Liver (tissue), 9 donors: ENCODE results near the gene DNAJC19. TPM values are rescaled to one million over a fixed set of nuclear protein-coding genes. Genes with fewer than 3 reads are reported as not detected.

Experiments
- DNase-seq: peaks from one replicate; pipeline ENCODE4 v3.0.0-alpha.2; 2017; ENCODE audit warnings: low spot score
- H3K27ac ChIP-seq, 2 donors: one replicate each; pipeline ENCODE4 v1.7.0; 2013; ENCODE audit warnings: inconsistent platforms in 2 of 2, low read length in 2 of 2, control low read depth in 1 of 2, low read depth in 1 of 2, mild to moderate bottlenecking in 1 of 2
- H3K27me3 ChIP-seq, 4 donors: one replicate each; pipeline versions ENCODE4 v1.6.1 to v1.7.0; 2013; ENCODE audit warnings: low read length in 3 of 4, inconsistent platforms in 1 of 4, mild to moderate bottlenecking in 1 of 4, moderate library complexity in 1 of 4; ENCODE audit not compliant: control insufficient read depth in 4 of 4, insufficient read depth in 4 of 4
- H3K36me3 ChIP-seq, 4 donors: one replicate each; pipeline versions ENCODE4 v1.6.1 to v1.7.0; 2013; ENCODE audit warnings: low read length in 3 of 4, mild to moderate bottlenecking in 3 of 4, low read depth in 1 of 4, moderate library complexity in 1 of 4; ENCODE audit not compliant: control insufficient read depth in 4 of 4, insufficient read depth in 3 of 4
- H3K4me1 ChIP-seq, 4 donors: one replicate each; pipeline versions ENCODE4 v1.6.1 to v1.7.0; 2013; ENCODE audit warnings: low read length in 3 of 4, mild to moderate bottlenecking in 3 of 4, moderate library complexity in 1 of 4; ENCODE audit not compliant: control insufficient read depth in 4 of 4, insufficient read depth in 4 of 4
- H3K4me3 ChIP-seq, 3 donors: one replicate each; pipeline versions ENCODE4 v1.6.1 to v1.7.0; 2013; ENCODE audit warnings: low read length in 3 of 3, control low read depth in 1 of 3, low read depth in 1 of 3, mild to moderate bottlenecking in 1 of 3
- H3K9ac ChIP-seq, 2 donors: one replicate each; pipeline ENCODE4 v1.7.0; 2013; ENCODE audit warnings: low read length in 2 of 2, mild to moderate bottlenecking in 2 of 2, moderate library complexity in 2 of 2, control low read depth in 1 of 2, low read depth in 1 of 2
- H3K9me3 ChIP-seq, 4 donors: one replicate each; pipeline versions ENCODE4 v1.6.1 to v1.7.0; 2013; ENCODE audit warnings: low read length in 3 of 4; ENCODE audit not compliant: control insufficient read depth in 4 of 4
- FOXA1 ChIP-seq: IDR thresholded peaks from 2 replicates; pipeline ENCODE4 v1.6.1; 2016; ENCODE audit warnings: antibody characterized with exemption
- GABPA ChIP-seq, 2 donors: IDR thresholded peaks in 1 of 2; conservative IDR thresholded peaks in 1 of 2; 2 replicates each; pipeline ENCODE4 v1.6.1; 2016; ENCODE audit warnings: antibody characterized with exemption in 2 of 2, mild to moderate bottlenecking in 1 of 2, moderate library complexity in 1 of 2
- HNF4A ChIP-seq, 2 donors: conservative IDR thresholded peaks; 2 replicates each; pipeline ENCODE4 v1.6.1; 2016; ENCODE audit warnings: antibody characterized with exemption in 2 of 2, mild to moderate bottlenecking in 2 of 2
- JUND ChIP-seq, 2 donors: IDR thresholded peaks; 2 replicates each; pipeline ENCODE4 v1.6.1; 2016; ENCODE audit warnings: antibody characterized with exemption in 2 of 2
- MAX ChIP-seq: IDR thresholded peaks from 2 replicates; pipeline ENCODE4 v1.6.1; 2016; ENCODE audit warnings: antibody characterized with exemption
- REST ChIP-seq: IDR thresholded peaks from 2 replicates; pipeline ENCODE4 v1.6.1; 2016; ENCODE audit warnings: antibody characterized with exemption, mild to moderate bottlenecking
- SP1 ChIP-seq: IDR thresholded peaks from 2 replicates; pipeline ENCODE4 v1.6.1; 2018; ENCODE audit warnings: antibody characterized with exemption, mild to moderate bottlenecking
- YY1 ChIP-seq: IDR thresholded peaks from 2 replicates; pipeline ENCODE4 v1.6.1; 2016; ENCODE audit warnings: antibody characterized with exemption, mild to moderate bottlenecking
- ZBTB33 ChIP-seq: IDR thresholded peaks from 2 replicates; pipeline ENCODE4 v1.6.1; 2016; ENCODE audit warnings: antibody characterized with exemption
- WGBS: extraction: QIAGEN DNeasy Blood & Tissue Kit; methylation state at CpG from one replicate; pipeline ENCODE4 v1.1.7; 2013; 5-methylcytosine and 5-hydroxymethylcytosine counted together
- polyA plus RNA-seq, 2 donors: library from polyadenylated mRNA; stranded (reverse) in 1 of 2; unstranded in 1 of 2; fragments of 200-250 nt in 1 of 2; fragments of >200 nt in 1 of 2; fragmentation: Nextera tagmentation in 1 of 2; extraction: Ambion mirVana in 1 of 2; gene quantifications; one replicate each; pipeline versions ENCODE4 v1.2.1 to v1.2.3, GENCODE V29; 2013 to 2015
- total RNA-seq, 2 donors: library from RNA; depleted of rRNA; stranded (reverse); fragments of >200 nt; gene quantifications; one replicate each; pipeline ENCODE4 v1.2.3, GENCODE V29; 2014
- donor health status: healthy.
- donor health status: healthy.
- donor health status: healthy.
- donor health status: healthy.
- donor health status: healthy.

The DNAJC19 gene
- total and polyA plus RNA-seq, 4 donors = 19.4 to 107 (median 27.5) TPM

GRCh38 chr3:180940826-180941225 lies 48.7 kb downstream of the DNAJC19 start (continued):
- no peak for TF ChIP-seq REST
- no peak for TF ChIP-seq GABPA (IDR thresholded peaks at IDR 0.05 in 1 of 2, conservative IDR thresholded peaks at IDR 0.05 in 1 of 2)
- no peak for TF ChIP-seq SP1
- no peak for TF ChIP-seq JUND (IDR thresholded peaks at IDR 0.05)
- TF ChIP-seq YY1 = no peak

- Histone ChIP-seq H3K36me3 (peaks cover 3 to 13% (median 7%) of the 10 kb centered on the region in 4 donors), H3K4me1 (no peaks in the 10 kb centered on the region), H3K27me3 (no peaks in the 10 kb centered on the region), H3K9ac (no peak overlapping the region), H3K9me3 (no peaks in the 10 kb centered on the region), H3K27ac (no peak overlapping the region), H3K4me3 (no peak overlapping the region)
- no peak for TF ChIP-seq FOXA1
- no peak for TF ChIP-seq ZBTB33
- TF ChIP-seq MAX = no peak
- no peak for TF ChIP-seq HNF4A (conservative IDR thresholded peaks at IDR 0.05)
- no peak for DNase-seq
- 92% methylated on average over 1 of the region's 1 CpG for WGBS
These were observed 54.9 kb downstream of the DNAJC19 start for GRCh38 chr3:180934638-180935037.

Other genes with a start within 250 kb of the DNAJC19 start
- gene FXR1, start 77.1 kb downstream of the DNAJC19 start, total RNA-seq = 10 to 100 TPM; 69.4 to 72.9 TPM
- gene FXR1, start 77.1 kb downstream of the DNAJC19 start, polyA plus RNA-seq = 10 to 100 TPM; 18.6 to 23.9 TPM